GM06990 (cell line): ENCODE measurements around the gene SELENOH.

Experiments used
- DNase-seq: peaks from one replicate; pipeline ENCODE4 v3.0.0-alpha.2; 2011; ENCODE audit not compliant: insufficient read length; ENCODE audit errors: extremely low read depth
- H3K27me3 ChIP-seq: replicated peaks from 2 replicates; pipeline ENCODE4 v1.6.0; 2011; ENCODE audit warnings: low read length; ENCODE audit not compliant: control insufficient read depth, insufficient read depth
- H3K36me3 ChIP-seq: 2 replicates; pipeline ENCODE4 v1.5.1; 2011; ENCODE audit warnings: low read length; ENCODE audit not compliant: control insufficient read depth, insufficient read depth
- H3K4me3 ChIP-seq: replicated peaks from 2 replicates; pipeline ENCODE4 v1.5.1; 2011; ENCODE audit warnings: low read depth, mild to moderate bottlenecking, control low read depth, low read length
- CTCF ChIP-seq: IDR thresholded peaks from 2 replicates; pipeline ENCODE4 v1.5.1; 2011; ENCODE audit warnings: low read length, control low read depth, mild to moderate bottlenecking, inconsistent platforms; ENCODE audit not compliant: insufficient read depth, poor library complexity, severe bottlenecking

SELENOH gene

GRCh38 chr11:57772562-57772961 is 31.3 kb downstream of the SELENOH start:
- no peaks in the 10 kb centered on the region for H3K36me3 ChIP-seq
- H3K27me3 ChIP-seq: no peaks in the 10 kb centered on the region
- no peak for DNase-seq
- no peak overlapping the region for H3K4me3 ChIP-seq
- no peak for TF ChIP-seq CTCF

GRCh38 chr11:57773026-57773598 is 31.8 kb downstream of the SELENOH start:
- no peaks in the 10 kb centered on the region for H3K36me3 ChIP-seq
- no peak overlapping the region for H3K4me3 ChIP-seq

GRCh38 chr11:57775491-57775890 is 34.2 kb downstream of the SELENOH start:
- no peaks in the 10 kb centered on the region for H3K27me3 ChIP-seq
- TF ChIP-seq CTCF: no peak
- DNase-seq: no peak
- H3K4me3 ChIP-seq: no peak overlapping the region
- H3K36me3 ChIP-seq: no peaks in the 10 kb centered on the region

More at GRCh38 chr11:57773026-57773598, 31.8 kb downstream of the SELENOH start:
- DNase-seq: no peak
- no peaks in the 10 kb centered on the region for H3K27me3 ChIP-seq
- TF ChIP-seq CTCF: no peak

GRCh38 chr11:57776031-57776521 is 34.8 kb downstream of the SELENOH start:
- no peak for TF ChIP-seq CTCF
- no peak for DNase-seq
- no peaks in the 10 kb centered on the region for H3K27me3 ChIP-seq
- H3K36me3 ChIP-seq: no peaks in the 10 kb centered on the region
- no peak overlapping the region for H3K4me3 ChIP-seq

- TF ChIP-seq CTCF: no peak
- Histone ChIP-seq H3K36me3 (no peaks in the 10 kb centered on the region), H3K27me3 (no peaks in the 10 kb centered on the region), H3K4me3 (no peak overlapping the region)
- no peak for DNase-seq
Measured at GRCh38 chr11:57776577-57777210, 35.4 kb downstream of the SELENOH start.
